GM19455 (cell line): ENCODE measurements around the gene SNW1.
"Not testable (repeated sequence)": the region's sequence is repeated elsewhere in the genome, so short reads cannot be mapped to it uniquely, and the experiment has no call there.

ENCODE experiments used
- ATAC-seq: cut with Tn5 transposase; IDR thresholded peaks from one replicate; pipeline ENCODE4 v1.9.1; 2021; ENCODE audit not compliant: unreplicated experiment

Gene SNW1

GRCh38 chr14:77760381-77761204, at the start of gene SNW1:
SNW1 (minus strand) TSS chr14:77761156; CDS start chr14:77761127, 29 bp downstream.
- ATAC-seq = peak; percentile 89

GRCh38 chr14:77809011-77809410, 48.1 kb upstream of the SNW1 start:
- ATAC-seq = no peak

- no peak for ATAC-seq
Observed at GRCh38 chr14:77808250-77808649, 47.3 kb upstream of the SNW1 start.

DNA sequence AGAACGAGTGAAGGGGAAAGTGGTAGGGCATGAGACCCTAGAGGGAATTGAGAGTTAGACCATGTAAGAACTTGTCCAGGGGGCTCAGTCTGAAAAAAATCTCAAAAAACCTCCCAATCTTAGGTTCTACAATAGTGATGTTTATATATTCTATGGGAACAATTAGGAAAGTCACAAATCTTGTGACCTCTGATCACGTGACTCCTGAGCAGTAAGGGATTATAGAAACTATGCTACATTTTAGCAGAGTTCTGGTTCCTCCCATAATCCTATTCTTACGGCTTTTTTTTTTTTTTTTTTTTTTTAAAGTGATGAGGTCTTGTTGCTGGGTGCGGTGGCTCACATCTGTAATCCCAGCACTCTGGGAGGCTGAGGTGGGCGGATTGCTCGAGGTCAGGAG, 44.8 kb upstream of the SNW1 start:
- no peak for ATAC-seq

DNA sequence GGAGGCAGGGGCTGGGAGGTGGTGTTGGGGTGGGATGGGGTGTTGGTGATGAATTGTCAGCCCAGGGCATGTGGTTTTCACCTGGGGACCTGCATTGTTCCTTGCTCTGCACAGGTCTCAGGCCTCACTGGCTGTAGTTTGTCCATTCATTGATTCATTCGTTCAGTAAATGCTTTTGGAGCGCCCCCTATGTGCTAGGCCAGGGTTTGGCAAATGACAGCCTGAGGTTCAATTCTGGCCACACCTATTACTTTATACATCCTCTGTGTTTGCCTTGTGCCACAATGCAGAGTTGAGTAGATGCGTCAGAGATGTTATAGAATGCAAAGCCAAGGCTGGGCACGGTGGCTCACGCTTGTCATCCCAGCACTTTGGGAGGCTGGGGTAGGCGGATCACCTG, 43.6 kb upstream of the SNW1 start:
- ATAC-seq = no peak

DNA sequence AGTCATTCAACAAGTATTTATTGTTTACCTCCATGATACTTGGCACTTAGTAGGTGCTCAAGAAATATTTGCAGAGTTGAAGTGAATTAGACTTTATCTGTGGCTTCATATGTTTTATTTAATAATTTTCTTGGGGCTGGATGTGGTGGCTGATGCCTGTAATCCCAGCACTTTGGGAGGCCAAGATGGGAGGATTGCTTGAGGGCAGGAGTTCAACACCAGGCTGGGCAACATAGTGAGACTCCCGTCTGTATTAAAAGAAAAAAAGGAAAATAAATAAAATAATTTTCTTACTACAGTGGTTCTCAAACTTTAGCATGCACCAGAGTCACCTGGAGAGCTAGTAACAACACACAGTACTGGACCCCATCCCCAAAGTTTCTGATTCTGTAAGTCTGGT, 39.9 kb upstream of the SNW1 start:
- no peak for ATAC-seq

DNA sequence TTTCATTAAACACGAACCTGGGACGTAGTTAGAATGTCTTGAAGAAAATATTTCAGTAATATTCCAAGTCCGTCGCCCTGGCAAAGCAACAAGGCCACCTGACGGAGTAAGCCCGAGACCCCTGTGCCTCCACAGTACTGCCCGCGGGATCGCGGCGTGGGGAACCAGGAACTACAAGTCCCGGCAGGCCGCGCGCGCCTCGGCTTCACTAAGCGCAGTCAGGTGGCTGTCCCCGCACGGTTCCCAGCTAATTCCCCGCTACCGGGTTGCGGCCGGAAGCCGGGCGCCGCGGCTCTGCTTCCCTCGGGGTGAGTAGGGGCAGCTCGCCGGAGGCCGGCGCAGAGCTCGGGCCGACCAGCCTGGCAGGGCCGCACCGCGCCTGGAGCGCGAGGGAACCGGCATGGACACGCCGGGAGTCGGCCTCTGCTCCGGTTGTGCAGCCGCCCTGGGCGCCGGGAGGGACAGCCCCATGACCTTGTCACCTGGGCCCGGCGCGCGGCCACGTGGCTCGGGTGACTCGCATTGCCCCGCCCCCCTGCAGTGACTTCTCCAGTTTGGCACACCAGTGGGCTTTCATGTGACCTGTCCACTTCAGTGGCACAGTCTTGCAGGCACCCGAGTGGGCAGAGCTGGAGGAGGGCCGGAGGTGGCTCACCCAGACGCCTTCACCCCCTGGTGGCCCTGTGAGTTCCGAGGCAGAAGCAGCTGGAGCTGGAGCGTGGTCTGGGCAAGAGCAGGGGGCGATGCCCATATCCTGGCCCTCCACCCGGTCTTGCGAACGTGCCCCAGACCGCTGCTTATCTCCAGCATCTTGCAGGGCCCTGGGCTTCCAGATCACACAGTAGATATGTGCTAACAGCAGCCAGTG, 39.1 kb upstream of the SNW1 start, which contains the start of gene ADCK1:
Gene ADCK1, plus strand, starts transcription at position 247 of the 868 bp plus-strand sequence. CDS start 18,870 bp downstream, outside the sequence.
- peak; percentile 98 for ATAC-seq

- ATAC-seq = not testable (repeated sequence)
Observed at GRCh38 chr14:77799456-77799855, 38.5 kb upstream of the SNW1 start.

GRCh38 chr14:77794357-77794756, 33.4 kb upstream of the SNW1 start:
- ATAC-seq = no peak

GRCh38 chr14:77793255-77793654, 32.3 kb upstream of the SNW1 start:
- ATAC-seq = not testable (repeated sequence)

DNA sequence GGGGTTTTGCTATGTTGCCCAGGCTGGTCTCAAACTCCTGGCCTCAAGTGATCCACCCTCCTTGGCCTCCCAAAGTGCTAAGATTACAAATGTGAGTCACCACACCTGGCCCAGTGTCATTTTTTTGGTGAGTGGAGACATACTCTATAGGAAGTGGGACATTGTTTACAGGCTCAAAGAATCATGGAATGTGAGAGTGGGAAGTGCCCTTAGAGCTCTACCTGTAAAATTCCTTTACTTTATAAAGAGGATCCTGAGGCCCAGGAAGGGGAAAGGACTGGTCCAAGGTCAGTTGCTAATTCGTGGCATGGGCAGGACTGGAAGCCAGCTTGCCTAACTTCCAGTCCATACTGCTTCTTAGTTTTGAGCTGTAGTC, 30.3 kb upstream of the SNW1 start:
- no peak for ATAC-seq

DNA sequence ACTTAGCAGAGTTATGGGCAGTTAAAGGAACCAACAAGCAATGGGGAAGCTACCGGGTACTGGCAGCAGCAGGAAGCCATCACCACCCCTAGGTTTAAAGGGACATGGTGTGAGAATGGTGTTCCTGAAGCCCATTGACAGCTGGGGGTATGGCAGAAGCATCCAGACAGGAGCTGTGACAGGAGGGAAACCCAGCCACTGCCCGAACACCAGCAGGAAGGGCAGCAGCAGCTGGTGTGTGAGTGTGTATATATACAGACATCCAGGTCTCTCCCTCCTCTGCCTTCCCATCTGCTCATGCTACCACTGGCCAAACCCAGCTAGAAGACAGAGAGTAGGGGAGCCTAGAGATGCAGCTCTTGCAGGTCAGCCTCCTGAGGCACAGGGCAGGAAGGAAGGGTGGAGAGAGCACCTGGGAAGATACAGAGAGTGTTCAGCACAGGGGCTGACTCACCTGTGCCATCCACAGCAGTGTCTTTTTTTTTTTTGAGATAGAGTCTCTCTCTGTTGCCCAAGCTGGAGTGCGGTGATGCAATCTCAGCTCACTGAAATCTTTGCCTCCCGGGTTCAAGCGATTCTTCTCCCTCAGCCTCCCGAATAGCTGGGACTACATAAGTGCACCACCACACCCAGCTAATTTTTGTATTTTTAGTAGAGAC, 29.7 kb upstream of the SNW1 start:
- no peak for ATAC-seq

DNA sequence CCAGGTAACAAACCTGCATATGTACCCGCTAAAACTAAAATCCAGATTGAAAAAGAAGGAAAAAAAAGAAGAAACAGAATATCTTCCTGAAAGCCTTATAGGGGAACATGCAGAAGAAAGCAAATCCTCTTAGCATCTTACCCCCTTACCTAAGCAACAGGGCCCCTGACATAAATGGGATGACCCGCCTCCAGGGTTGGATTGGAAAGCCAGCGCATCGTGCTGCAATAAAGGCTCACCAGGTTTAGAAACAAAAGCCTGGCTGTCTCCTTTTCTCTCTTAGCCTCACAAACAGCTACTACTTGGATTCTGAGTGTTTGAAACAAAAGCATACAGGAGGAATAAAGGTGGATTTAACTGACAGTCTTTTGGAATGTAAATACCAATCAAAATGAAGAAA, 25.2 kb upstream of the SNW1 start:
- no peak for ATAC-seq

GRCh38 chr14:77782202-77782601, 21.2 kb upstream of the SNW1 start:
- ATAC-seq = no peak

GRCh38 chr14:77773966-77774365, 13.0 kb upstream of the SNW1 start:
- not testable (repeated sequence) for ATAC-seq

- ATAC-seq = not testable (repeated sequence)
Observed at GRCh38 chr14:77768442-77769069, 7.6 kb upstream of the SNW1 start.

GRCh38 chr14:77763978-77764377, 3.0 kb upstream of the SNW1 start:
- no peak for ATAC-seq

DNA sequence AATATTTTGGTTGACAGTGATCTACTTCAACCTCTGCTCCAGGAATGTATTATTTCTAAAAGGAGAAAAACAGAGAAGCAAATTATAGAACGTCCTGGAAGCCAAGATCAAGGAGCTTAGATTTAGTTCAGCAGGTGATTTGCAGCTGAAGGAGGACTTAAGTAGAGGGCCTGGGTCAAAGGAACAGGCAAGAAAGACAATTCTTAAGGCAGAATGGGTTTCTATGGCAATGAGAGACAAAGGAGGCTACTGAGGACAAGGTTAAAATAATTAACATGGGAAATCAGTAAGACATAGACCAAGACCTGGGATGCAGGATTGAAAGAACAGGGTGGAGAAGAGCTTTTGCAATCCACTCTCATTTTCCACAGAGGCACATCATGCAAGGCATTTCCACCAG, 2.4 kb upstream of the SNW1 start:
- ATAC-seq = no peak

DNA sequence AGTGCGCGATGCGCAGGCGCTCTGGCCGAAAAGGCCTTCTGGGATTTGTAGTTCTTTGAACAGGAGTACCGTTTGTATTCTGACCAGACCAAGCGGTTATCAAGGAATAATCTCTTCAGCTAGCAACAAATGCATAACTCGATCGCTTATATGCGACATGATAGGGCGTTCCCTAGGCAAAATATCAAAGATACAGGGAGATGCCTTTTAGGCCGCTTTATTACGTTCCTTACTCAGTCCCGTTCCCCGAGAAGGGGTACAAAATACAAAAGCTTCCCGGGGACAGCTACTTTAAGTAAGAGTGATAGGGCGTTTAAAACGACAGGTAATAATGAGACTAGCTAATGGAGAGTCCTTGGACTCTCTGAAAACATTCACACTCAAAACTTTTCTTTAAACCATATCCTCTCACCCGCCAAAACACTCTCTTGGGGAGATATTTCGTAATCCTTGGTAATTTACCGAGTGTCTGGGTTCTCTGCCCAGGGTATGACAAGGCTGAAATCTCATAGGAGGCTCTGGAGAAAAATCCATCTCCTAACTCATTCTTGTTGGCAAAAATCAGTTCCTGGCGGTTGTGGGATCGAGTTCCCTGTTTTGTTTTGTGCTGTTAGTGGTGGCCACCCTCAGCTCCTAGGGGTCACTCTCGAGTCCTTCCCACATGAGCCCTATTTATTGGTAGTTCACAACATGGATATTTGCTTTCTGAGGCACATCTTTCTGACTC, 412 bp upstream of the SNW1 start:
- peak; percentile 32 for ATAC-seq

DNA sequence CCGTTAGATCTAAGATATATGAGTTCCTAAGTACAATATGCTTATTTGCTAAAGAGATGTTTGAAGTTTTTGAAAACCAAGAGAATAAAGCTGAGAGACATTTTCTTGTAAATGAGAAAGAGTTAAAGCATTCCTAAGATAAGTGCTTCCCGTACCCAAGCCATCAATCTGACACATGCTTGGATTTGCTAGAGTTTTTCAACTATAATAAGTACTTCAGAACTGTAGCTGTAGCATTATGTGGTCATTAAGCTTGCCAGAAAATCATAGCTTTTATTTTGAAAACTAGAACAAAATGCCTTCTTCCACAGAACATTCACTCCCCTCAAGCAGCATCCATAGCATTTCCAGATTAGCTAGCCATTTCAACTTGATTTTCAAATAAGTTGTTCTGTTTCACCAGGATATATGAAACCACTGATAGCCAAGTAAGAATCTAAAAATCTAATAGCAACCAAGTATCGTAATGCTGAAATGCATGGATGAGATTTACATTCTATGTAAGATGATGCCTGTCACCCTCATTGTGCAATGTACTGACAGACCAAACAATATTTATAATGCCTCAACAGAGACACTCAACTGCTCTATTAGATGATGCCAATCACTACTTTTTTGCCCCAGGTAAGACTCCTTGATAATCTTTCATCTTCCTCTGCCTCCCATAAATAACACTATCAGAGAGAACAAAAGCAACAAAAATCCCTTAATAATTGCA, 8.0 kb downstream of the SNW1 start:
- ATAC-seq = no peak
